ENCODE data around the gene BLOC1S1. TPM values are rescaled to one million over a fixed set of nuclear protein-coding genes. Genes with fewer than 3 reads are reported as not detected.

Gene BLOC1S1
- total RNA-seq, 2 experiments from 2014 or later = 34.8 to 36.9 TPM

- no peaks in the 10 kb centered on the region for H3K4me1 ChIP-seq (ENCODE audit: insufficient read depth, low read length)
- TF ChIP-seq CTCF (IDR thresholded peaks at IDR 0.05) = no peak
- Mint-ChIP-seq H3K4me1 (ENCODE audit: low read depth) (no peaks in the 10 kb centered on the region), H3K27ac (no peak overlapping the region), H3K27me3 (no peaks in the 10 kb centered on the region), H3K36me3 (ENCODE audit: low read depth) (no peaks in the 10 kb centered on the region), H3K9me3 (no peaks in the 10 kb centered on the region), H3K4me3 (no peak overlapping the region)
- H3K4me3 ChIP-seq (ENCODE audit: low read length) = no peak overlapping the region
- H3K9me3 ChIP-seq (ENCODE audit: control insufficient read depth in 1 of 2, insufficient read depth in 1 of 2, low read length in 2 of 2) = no peaks in the 10 kb centered on the region
- CTCF ChIA-PET = no interaction called here
- H3K27me3 ChIP-seq (ENCODE audit: control insufficient read depth in 1 of 2, insufficient read depth in 2 of 2, low read length in 2 of 2) = peaks cover 0 to 3% of the 10 kb centered on the region in 2 experiments
- DNase-seq = no peak
- intact Hi-C loops (cut with DNase I, micrococcal nuclease) = no loop called here
- ATAC-seq (ENCODE audit: poor library complexity) = no peak
- no peaks in the 10 kb centered on the region for H3K36me3 ChIP-seq (ENCODE audit: insufficient read depth, low read length)
- H3K27ac ChIP-seq (ENCODE audit: low read depth in 1 of 2, low read length in 2 of 2) = no peak overlapping the region
- POLR2A ChIA-PET = no interaction called here
These were observed 19.7 kb upstream of the BLOC1S1 start for GRCh38 chr12:55696141-55696540.

GRCh38 chr12:55696796-55697462 lies 18.9 kb upstream of the BLOC1S1 start:
- Mint-ChIP-seq H3K36me3 (ENCODE audit: low read depth) (no peaks in the 10 kb centered on the region), H3K4me1 (ENCODE audit: low read depth) (no peaks in the 10 kb centered on the region), H3K27me3 (no peaks in the 10 kb centered on the region), H3K4me3 (no peak overlapping the region), H3K9me3 (no peaks in the 10 kb centered on the region), H3K27ac (no peak overlapping the region)
- no peaks in the 10 kb centered on the region for H3K9me3 ChIP-seq (ENCODE audit: control insufficient read depth in 1 of 2, insufficient read depth in 1 of 2, low read length in 2 of 2)
- peaks cover 0 to 3% of the 10 kb centered on the region in 2 experiments for H3K27me3 ChIP-seq (ENCODE audit: control insufficient read depth in 1 of 2, insufficient read depth in 2 of 2, low read length in 2 of 2)
- no peaks in the 10 kb centered on the region for H3K36me3 ChIP-seq (ENCODE audit: insufficient read depth, low read length)
- ChIA-PET CTCF (no interaction called here), POLR2A (no interaction called here)
- intact Hi-C loops (cut with DNase I, micrococcal nuclease) = no loop called here
- no peak for ATAC-seq (ENCODE audit: poor library complexity)
- no peak for TF ChIP-seq CTCF (IDR thresholded peaks at IDR 0.05)
- H3K27ac ChIP-seq (ENCODE audit: low read depth in 1 of 2, low read length in 2 of 2) = no peak overlapping the region
- no peak for DNase-seq
- no peaks in the 10 kb centered on the region for H3K4me1 ChIP-seq (ENCODE audit: insufficient read depth, low read length)
- no peak overlapping the region for H3K4me3 ChIP-seq (ENCODE audit: low read length)

GRCh38 chr12:55697686-55698085 lies 18.2 kb upstream of the BLOC1S1 start:
- CTCF ChIA-PET = no interaction called here
- H3K36me3 ChIP-seq (ENCODE audit: insufficient read depth, low read length) = no peaks in the 10 kb centered on the region

More at GRCh38 chr12:55697686-55698085, 18.2 kb upstream of the BLOC1S1 start:
- Mint-ChIP-seq H3K9me3 (no peaks in the 10 kb centered on the region), H3K36me3 (ENCODE audit: low read depth) (no peaks in the 10 kb centered on the region), H3K4me1 (ENCODE audit: low read depth) (no peaks in the 10 kb centered on the region), H3K4me3 (no peak overlapping the region), H3K27me3 (no peaks in the 10 kb centered on the region), H3K27ac (no peak overlapping the region)
- no peaks in the 10 kb centered on the region for H3K4me1 ChIP-seq (ENCODE audit: insufficient read depth, low read length)
- no peak overlapping the region for H3K27ac ChIP-seq (ENCODE audit: low read depth in 1 of 2, low read length in 2 of 2)
- H3K9me3 ChIP-seq (ENCODE audit: control insufficient read depth in 1 of 2, insufficient read depth in 1 of 2, low read length in 2 of 2) = no peaks in the 10 kb centered on the region
- DNase-seq = no peak
- H3K27me3 ChIP-seq (ENCODE audit: control insufficient read depth in 1 of 2, insufficient read depth in 2 of 2, low read length in 2 of 2) = peaks cover 0 to 3% of the 10 kb centered on the region in 2 experiments
- no peak for TF ChIP-seq CTCF (IDR thresholded peaks at IDR 0.05)
- intact Hi-C loops (cut with DNase I, micrococcal nuclease) = no loop called here
- no peak for ATAC-seq (ENCODE audit: poor library complexity)
- no peak overlapping the region for H3K4me3 ChIP-seq (ENCODE audit: low read length)
- POLR2A ChIA-PET = no interaction called here
